Astrocyte of the cerebellum (primary cell): ENCODE results near the gene COL4A1.

Experiments used
- DNase-seq: peaks from one replicate; pipeline ENCODE4 v3.0.0-alpha.2; 2011; ENCODE audit warnings: low read depth
- H3K4me3 ChIP-seq: 2 replicates; pipeline ENCODE4 v1.5.1; 2011; ENCODE audit warnings: mild to moderate bottlenecking, low read depth, low read length, moderate library complexity
- CTCF ChIP-seq: IDR thresholded peaks from 2 replicates; pipeline ENCODE4 v1.5.1; 2012; ENCODE audit warnings: low read length, low read depth, moderate library complexity, mild to moderate bottlenecking; ENCODE audit errors: missing control alignments
- in situ Hi-C: cut with HindIII; loops from 2 replicates; pipeline ENCODE4 v1.10.0; 2017; ENCODE audit warnings: low sequenced_read_pairs

COL4A1 gene

GRCh38 chr13:110193491-110193890 is 113.5 kb downstream of the COL4A1 start:
- TF ChIP-seq CTCF, result no peak
- no peak overlapping the region for H3K4me3 ChIP-seq
- in situ Hi-C loops, result no loop called here
- no peak for DNase-seq

- H3K4me3 ChIP-seq, result no peak overlapping the region
- TF ChIP-seq CTCF, result no peak
- in situ Hi-C loops, result no loop called here
- no peak for DNase-seq
These were observed 114.5 kb downstream of the COL4A1 start for GRCh38 chr13:110192472-110192871.

GRCh38 chr13:110187641-110188161 is 119.3 kb downstream of the COL4A1 start:
- TF ChIP-seq CTCF, result no peak
- peak; percentile 42 for DNase-seq
- in situ Hi-C loops, result no loop called here
- H3K4me3 ChIP-seq, result no peak overlapping the region

- in situ Hi-C loops, result no loop called here
- TF ChIP-seq CTCF, result no peak
- no peak overlapping the region for H3K4me3 ChIP-seq
- no peak for DNase-seq
These were observed 120.6 kb downstream of the COL4A1 start for GRCh38 chr13:110186231-110186855.

- DNase-seq, result peak; percentile 22
- TF ChIP-seq CTCF, result no peak
- H3K4me3 ChIP-seq, result no peak overlapping the region
- in situ Hi-C loops, result no loop called here
These were observed 121.3 kb downstream of the COL4A1 start for GRCh38 chr13:110185696-110186095.

GRCh38 chr13:110183910-110184309 is 123.0 kb downstream of the COL4A1 start:
- H3K4me3 ChIP-seq, result no peak overlapping the region
- in situ Hi-C loops, result no loop called here
- no peak for DNase-seq
- TF ChIP-seq CTCF, result no peak
